Stimulated activated CD8-positive, alpha-beta memory T cell treated with anti-CD3 and anti-CD28 coated beads, Interleukin-15, amount 100 ng/mL, for 48 hours (primary cell): ENCODE results near the gene CCDC201.

Experiments
- DNase-seq, 2 donors: peaks; one replicate each; pipeline ENCODE4 v3.0.0-alpha.2; 2020; ENCODE audit warnings: low read depth in 2 of 2

Gene CCDC201

GRCh38 chr7:45873035-45873354, at the start of gene CCDC201:
TSS of gene CCDC201 (minus strand) at chr7:45873082. CDS start at chr7:45873007, 75 bp downstream.
- no peak for DNase-seq

GRCh38 chr7:45921699-45922519, 49.0 kb upstream of the CCDC201 start:
- DNase-seq = no peak

GRCh38 chr7:45921381-45921698, 48.5 kb upstream of the CCDC201 start:
- no peak for DNase-seq

GRCh38 chr7:45920502-45921380, 47.9 kb upstream of the CCDC201 start, which contains the start of gene IGFBP3:
TSS of gene IGFBP3 (minus strand) at chr7:45921272. CDS start at chr7:45921140, 132 bp downstream.
- no peak for DNase-seq

GRCh38 chr7:45919993-45920459, 47.1 kb upstream of the CCDC201 start:
- DNase-seq = no peak

- no peak for DNase-seq
Measured at GRCh38 chr7:45919231-45919784, 46.4 kb upstream of the CCDC201 start.

- no peak for DNase-seq
Measured at GRCh38 chr7:45918556-45918955, 45.7 kb upstream of the CCDC201 start.

- peak; percentile 32 to 58 for DNase-seq
Measured at GRCh38 chr7:45917658-45918057, 44.8 kb upstream of the CCDC201 start.

- no peak for DNase-seq
Measured at GRCh38 chr7:45917064-45917463, 44.2 kb upstream of the CCDC201 start.

- DNase-seq = no peak
Measured at GRCh38 chr7:45915606-45916005, 42.7 kb upstream of the CCDC201 start.

GRCh38 chr7:45914911-45915310, 42.0 kb upstream of the CCDC201 start:
- DNase-seq = no peak

- DNase-seq = no peak
Measured at GRCh38 chr7:45912972-45913371, 40.1 kb upstream of the CCDC201 start.

- DNase-seq = no peak
Measured at GRCh38 chr7:45911311-45911710, 38.4 kb upstream of the CCDC201 start.

GRCh38 chr7:45910855-45911254, 38.0 kb upstream of the CCDC201 start:
- DNase-seq = no peak

GRCh38 chr7:45909561-45909960, 36.7 kb upstream of the CCDC201 start:
- DNase-seq = no peak

GRCh38 chr7:45902820-45903219, 29.9 kb upstream of the CCDC201 start:
- no peak for DNase-seq

- no peak for DNase-seq
Measured at GRCh38 chr7:45901566-45901965, 28.7 kb upstream of the CCDC201 start.

- DNase-seq = no peak
Measured at GRCh38 chr7:45898222-45898621, 25.3 kb upstream of the CCDC201 start.

GRCh38 chr7:45897042-45897690, 24.3 kb upstream of the CCDC201 start:
- DNase-seq = no peak

GRCh38 chr7:45894665-45895062, 21.8 kb upstream of the CCDC201 start:
- DNase-seq = no peak

GRCh38 chr7:45893996-45894664, 21.2 kb upstream of the CCDC201 start:
- DNase-seq = no peak
